Activated naive CD4-positive, alpha-beta T cell treated with anti-CD3 and anti-CD28 coated beads, Interleukin-2, amount 50 U/mL, for 16 hours (primary cell): ENCODE measurements around the gene MRPL1.

Experiments used
- DNase-seq: peaks from one replicate; pipeline ENCODE4 v3.0.0-alpha.2; 2020

Gene MRPL1

GRCh38 chr4:77862478-77863216 is at the start of gene MRPL1:
Gene MRPL1, plus strand, starts transcription at chr4:77862830. Its CDS starts 19 bp downstream, at chr4:77862849.
- peak; percentile 84 for DNase-seq

DNA sequence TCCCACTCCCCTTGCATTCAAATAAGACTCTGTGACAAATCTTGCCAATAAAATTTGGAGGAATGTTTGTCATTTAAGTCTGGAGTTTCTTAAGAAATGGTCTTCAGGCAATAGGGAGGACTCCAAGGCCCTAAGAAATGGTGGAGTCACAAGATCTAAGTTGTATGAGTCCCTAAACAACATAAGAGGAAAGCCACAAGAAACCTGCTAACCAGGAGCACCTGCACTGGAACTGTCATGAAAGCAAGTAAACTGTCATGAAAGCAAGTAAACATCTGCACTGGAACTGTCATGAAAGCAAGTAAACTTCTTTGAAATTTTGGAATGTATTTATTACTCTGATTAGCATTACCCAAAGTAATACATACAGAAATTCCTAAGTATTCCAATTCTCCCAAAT is 47.0 kb upstream of the MRPL1 start:
- DNase-seq = no peak

- no peak for DNase-seq
Observed at GRCh38 chr4:77816546-77816945, 46.1 kb upstream of the MRPL1 start.

DNA sequence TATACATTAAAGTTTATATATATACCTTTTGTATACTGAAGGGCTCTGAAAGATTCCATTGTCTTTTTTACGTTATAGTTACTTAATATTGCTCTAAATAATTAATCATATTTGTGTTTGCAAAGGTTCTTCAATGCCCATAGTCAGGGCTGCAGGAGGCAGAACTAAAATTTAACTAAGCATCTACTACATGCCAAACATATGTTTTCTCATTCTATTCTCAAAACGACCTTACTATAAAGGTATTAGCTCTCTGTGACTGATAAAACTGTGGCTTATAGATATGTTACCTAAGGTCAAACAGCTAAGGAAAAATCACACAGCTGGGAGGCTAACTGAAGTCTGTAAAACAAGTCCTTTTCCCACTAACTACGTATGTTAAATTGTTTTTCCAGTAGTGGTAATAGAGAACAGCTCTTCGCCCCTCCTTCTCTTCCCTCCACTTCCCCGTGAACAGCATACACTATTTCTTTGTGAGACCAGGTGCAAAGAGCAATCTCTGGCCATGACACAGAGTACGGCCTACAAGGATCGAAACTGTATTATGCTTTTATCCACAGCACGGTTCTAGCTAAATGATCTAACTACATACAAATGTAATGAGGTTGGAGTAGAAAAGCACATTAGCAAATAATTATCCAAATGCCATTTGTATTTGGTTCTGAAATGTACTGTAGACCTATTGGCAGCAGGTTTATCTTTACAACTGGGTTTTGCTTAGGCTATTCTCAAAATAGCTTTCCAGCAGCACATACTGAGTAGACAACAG is 45.1 kb upstream of the MRPL1 start:
- no peak for DNase-seq

DNA sequence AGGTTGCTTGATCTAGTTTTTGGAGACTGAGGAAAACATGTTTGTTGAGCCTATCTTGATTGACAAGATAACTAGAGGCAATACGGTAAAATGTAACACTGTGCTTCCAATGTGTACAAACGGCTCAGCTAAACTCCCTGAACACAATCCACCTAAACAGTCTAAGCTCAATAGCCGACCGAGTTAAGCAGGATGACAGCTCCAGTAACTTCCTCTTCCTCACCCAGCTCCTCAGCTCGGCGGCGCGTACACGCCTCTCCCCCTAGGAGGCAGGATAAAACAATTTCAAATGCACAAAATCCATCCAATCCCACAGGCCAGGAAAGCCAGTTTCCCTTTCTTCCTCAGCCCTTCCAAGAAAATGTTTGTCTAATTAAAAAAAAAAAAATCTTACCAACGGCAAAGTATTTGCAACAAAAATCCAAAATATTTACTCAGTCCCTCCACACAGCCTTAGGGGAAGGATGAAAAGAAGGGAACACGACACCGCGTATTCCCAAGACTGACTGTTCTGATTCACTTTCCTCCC is 44.5 kb upstream of the MRPL1 start:
- DNase-seq = peak; percentile 38

DNA sequence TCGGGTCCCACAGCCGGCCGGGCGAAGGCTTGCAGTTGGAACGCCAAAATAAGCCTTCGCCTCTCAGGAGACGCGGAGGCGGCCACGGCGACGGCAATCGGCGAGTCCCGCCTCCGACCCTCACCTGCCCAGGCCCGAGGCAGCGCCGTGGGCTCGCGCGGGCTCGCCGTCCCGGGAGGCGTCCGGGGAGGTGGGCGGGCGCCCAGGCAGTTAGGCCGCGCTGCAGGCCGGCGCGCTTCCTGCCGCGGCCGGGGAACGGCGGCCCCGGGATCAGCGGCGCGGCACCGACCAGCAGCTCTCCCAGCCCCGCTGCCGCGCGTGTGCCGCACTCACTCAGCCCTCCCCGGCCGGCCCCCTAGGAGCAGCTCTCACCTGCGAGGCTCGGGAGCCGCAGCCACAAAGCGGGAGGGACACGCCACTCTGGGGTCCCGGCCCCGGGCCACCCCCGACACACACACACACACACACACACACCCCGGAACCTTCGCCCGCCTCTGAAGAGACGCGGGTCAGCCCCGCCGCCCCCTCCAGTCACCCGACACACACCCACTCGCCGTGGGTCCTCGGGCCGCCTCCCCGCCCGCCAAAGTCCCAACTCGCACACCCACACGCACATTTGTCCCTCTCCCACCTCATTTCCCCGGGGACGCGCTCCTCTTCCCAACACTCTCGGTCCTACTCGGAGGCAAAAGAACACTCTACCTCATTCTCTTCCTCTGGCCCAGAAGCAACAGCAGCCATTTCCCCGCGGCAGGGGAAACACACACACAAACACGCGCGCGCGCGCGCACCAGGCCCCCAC is 43.8 kb upstream of the MRPL1 start, which contains the start of gene CNOT6L:
Gene CNOT6L (minus strand): TSS at position 767 of the 802 bp plus-strand sequence. CDS start 60 bp downstream, at position 707.
- peak; percentile 87 for DNase-seq

DNA sequence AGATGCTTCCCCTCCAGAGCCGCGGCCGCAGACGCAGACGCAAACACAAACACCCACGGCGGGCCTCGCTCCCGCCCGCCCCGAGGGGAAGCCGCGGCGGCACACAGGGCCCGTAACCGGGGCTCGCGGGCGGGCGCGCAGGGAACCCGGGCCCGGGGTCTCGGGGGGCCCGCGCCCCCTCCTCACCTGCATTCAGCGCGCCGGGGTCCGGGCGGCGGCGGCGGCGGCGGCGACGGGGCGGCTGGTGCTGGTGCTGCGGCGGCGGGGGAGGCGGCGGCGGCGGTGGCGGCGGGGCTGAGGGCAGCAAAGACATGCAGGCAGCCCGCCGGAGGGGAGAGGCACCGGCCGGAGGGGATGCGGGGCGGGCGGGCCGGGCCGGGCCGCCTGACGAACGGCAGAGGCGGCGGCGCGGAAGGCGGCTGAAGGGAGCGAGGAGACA is 43.2 kb upstream of the MRPL1 start:
- no peak for DNase-seq

- peak; percentile 94 for DNase-seq
Observed at GRCh38 chr4:77819843-77820648, 42.6 kb upstream of the MRPL1 start.

- DNase-seq = no peak
Observed at GRCh38 chr4:77820649-77821561, 41.7 kb upstream of the MRPL1 start.

DNA sequence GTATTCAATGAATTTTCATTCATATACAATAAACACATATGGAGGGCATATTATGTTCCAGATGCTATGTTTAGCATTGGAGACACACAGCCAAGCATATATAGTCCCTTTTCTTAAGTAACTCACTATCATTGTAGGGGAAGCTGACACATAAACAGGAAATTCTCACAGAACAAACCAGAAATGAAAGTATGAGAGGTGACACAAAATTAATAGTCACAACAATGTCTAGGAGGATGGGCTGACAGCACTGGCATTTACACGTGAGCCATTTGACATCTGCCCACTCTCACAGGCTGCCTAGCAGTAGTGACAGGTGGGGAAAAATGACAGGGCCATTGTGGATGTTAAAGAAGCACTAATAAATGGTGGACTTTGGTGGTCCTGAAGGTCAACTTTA is 40.9 kb upstream of the MRPL1 start:
- peak; percentile 44 for DNase-seq

GRCh38 chr4:77826275-77826674 is 36.4 kb upstream of the MRPL1 start:
- no peak for DNase-seq

DNA sequence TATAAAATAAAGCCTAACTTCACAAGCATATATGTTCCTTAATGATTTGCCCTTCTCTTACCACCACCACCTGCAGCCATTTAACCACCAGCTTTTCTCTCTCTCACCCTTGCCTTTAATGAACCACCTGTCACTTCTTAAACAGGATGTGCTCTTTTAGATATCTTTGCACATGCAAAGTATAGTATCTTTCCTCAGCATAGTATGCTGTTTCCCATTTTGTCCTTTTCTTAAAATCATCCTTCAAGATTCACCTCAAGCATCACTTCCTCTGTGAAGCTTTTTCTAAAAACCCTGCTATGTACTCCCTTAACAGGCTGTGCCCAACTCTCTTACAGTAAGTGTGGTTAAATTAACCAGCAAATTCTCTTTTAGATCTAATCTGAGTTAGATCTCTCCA is 35.3 kb upstream of the MRPL1 start:
- no peak for DNase-seq

DNA sequence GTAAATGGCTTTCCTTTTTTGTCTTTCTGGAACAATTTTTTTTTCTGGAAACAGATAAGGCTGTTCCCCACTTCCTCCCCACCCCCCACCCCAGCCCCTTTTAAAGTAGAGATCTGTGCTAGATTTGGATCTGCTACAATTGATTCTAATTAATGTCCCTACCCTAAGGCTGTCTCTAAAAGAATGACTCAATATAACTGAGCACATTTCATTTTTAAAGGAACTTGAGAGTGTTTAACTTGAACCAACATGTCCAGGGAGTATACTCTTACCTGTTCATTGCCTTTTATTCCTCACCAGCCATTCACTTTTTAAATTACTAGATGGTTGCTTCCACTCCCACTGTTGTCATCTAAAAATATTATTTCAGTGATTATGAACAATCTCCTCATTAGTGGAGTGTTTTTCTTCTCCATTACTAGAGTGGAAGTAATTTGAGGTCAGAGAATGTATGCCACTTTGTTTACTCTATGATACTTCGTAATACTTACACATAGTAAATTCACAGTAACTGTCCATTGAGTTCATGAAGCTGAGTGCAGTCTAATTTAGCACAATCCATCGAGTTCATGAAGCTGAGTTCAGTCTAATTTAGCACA is 29.4 kb upstream of the MRPL1 start:
- DNase-seq = no peak

DNA sequence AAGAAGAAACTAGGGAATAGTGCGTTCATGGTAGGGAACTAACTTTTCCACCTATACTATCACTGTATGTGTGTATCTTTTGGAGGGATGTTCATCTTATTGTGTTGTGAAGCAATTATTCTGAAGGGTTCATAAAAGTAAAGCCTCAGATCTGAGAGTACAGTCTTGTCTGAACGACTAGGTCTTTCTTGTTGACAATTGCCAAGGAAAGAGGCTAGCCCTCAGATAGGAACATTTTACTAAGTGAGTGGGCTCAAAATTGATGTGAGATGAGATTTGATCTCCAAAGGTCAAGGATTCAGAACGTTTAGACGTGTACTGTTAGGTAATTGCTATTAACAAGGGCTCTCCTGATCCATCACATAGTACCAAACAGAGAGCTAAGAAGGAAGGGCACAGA is 28.2 kb upstream of the MRPL1 start:
- no peak for DNase-seq

- no peak for DNase-seq
Observed at GRCh38 chr4:77843628-77844027, 19.0 kb upstream of the MRPL1 start.

DNA sequence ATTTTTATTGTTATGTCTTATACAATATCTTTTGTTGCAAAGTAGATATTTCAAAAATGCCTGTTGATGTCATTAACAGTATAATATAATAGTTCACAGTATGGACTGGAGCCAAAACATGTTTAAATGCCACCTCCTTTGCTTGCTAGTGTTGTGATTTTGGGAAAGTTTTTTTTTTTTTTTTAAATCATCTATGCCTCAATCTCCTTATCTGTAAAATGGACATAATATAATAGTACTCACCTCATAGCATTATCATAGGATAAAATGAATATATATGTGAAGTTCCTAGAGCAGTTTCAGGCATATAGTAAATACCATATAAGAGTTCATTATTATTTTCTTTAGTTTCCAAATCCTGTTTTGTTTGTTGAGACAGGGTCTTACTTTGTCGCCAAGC is 18.3 kb upstream of the MRPL1 start:
- DNase-seq = no peak

GRCh38 chr4:77845400-77845799 is 17.2 kb upstream of the MRPL1 start:
- DNase-seq = no peak

DNA sequence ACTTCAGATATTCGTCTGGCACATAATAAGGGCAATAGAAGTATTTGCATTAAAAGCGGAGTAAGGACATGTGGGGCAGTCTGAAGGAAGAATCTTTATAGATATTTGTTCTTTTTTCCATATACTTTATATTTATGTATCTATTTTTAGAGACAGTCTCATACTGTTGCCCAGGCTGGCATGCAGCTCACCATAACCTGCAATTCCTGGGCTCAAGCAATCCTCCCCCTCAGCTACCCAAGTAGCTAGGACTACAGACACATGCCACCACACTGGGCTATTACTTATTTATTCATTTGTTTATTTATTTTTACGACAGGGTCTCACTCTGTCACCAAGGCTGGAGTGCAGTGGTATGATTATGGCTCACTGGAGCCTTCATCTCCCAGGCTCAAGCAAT is 16.7 kb upstream of the MRPL1 start:
- no peak for DNase-seq

GRCh38 chr4:77848508-77848907 is 14.1 kb upstream of the MRPL1 start:
- DNase-seq = no peak

DNA sequence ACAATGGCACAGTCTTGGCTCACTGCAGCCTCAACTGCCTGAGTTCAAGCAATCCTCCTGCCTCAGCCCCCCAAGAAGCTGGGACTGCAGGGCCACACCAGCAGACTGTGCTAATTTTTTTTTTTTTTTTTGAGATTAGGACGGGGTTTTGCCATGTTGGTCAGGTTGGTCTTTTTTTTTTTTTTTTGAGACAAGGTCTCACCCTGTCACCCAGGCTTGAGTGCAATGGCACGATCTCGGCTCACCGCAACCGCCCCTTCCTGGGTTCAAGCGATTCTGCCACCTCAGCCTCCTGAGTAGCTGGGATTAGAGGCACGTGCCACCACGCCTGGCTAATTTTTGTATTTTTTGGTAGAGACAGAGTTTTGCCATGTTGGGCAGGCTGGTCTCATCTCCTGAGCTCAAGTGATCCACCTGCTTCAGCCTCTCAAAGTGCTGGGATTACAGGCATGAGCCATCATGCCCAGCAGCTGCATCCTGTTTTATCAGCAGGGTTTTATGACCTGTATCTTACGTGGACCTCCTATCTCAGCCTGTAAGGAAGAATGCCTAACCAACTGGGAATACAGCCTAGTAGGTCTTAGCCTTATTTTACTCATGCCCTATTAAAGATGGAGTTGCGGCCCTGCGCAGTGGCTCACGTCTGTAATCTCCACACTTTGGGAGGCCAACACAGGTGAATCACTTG is 13.2 kb upstream of the MRPL1 start:
- no peak for DNase-seq
